OCI-LY1 (cell line): ENCODE results near the gene ZNHIT1.
"Not testable (repeated sequence)": the region's sequence is repeated elsewhere in the genome, so short reads cannot be mapped to it uniquely, and the experiment has no call there.

ENCODE experiments used
- H2AFZ ChIP-seq: fragments of 200-600 bp; sonication (generic), shearing (Covaris generic); 2 replicates; pipeline ENCODE4 v1.6.0; 2014; ENCODE audit warnings: antibody characterized with exemption, mild to moderate bottlenecking, low read length
- H3F3A ChIP-seq: fragments of 200-600 bp; sonication (generic), shearing (Covaris generic); 2 replicates; pipeline ENCODE4 v1.6.0; 2014; ENCODE audit warnings: mild to moderate bottlenecking, antibody characterized with exemption, low read length, moderate library complexity; ENCODE audit not compliant: insufficient read depth
- H3K27ac ChIP-seq: fragments of 200-600 bp; sonication (generic); 2 replicates; pipeline ENCODE4 v1.5.1; 2014; ENCODE audit warnings: low read length, mixed run types, mild to moderate bottlenecking, low read depth; ENCODE audit not compliant: poor library complexity, severe bottlenecking
- H3K27me3 ChIP-seq: fragments of 200-600 bp; sonication (generic); 2 replicates; pipeline ENCODE4 v1.6.0; 2014; ENCODE audit warnings: antibody characterized with exemption, mild to moderate bottlenecking, low read length, moderate library complexity; ENCODE audit not compliant: insufficient read depth
- H3K36me3 ChIP-seq: fragments of 200-600 bp; sonication (generic); 2 replicates; pipeline ENCODE4 v1.6.1; 2014; ENCODE audit warnings: mild to moderate bottlenecking, antibody characterized with exemption, low read length, moderate library complexity, mixed read lengths; ENCODE audit not compliant: insufficient read depth
- H3K4me1 ChIP-seq: fragments of 200-600 bp; sonication (generic); 2 replicates; pipeline ENCODE4 v1.5.1; 2014; ENCODE audit warnings: mild to moderate bottlenecking, low read length, moderate library complexity; ENCODE audit not compliant: insufficient read depth, severe bottlenecking
- H3K4me2 ChIP-seq: fragments of 200-600 bp; sonication (generic), shearing (Covaris generic); 2 replicates; pipeline ENCODE4 v1.6.1; 2014; ENCODE audit warnings: low read length
- H3K4me3 ChIP-seq: fragments of 200-600 bp; sonication (generic); 2 replicates; pipeline ENCODE4 v1.5.1; 2014; ENCODE audit warnings: low read length, low read depth, mild to moderate bottlenecking, mixed read lengths; ENCODE audit not compliant: poor library complexity, severe bottlenecking
- H3K79me2 ChIP-seq: fragments of 200-600 bp; shearing (Covaris generic); 2 replicates; pipeline ENCODE4 v1.6.1; 2016; ENCODE audit warnings: mixed run types, low read length, mixed read lengths; ENCODE audit not compliant: insufficient read depth
- H3K9ac ChIP-seq: fragments of 200-600 bp; sonication (generic), shearing (Covaris generic); 2 replicates; pipeline ENCODE4 v1.6.1; 2014; ENCODE audit warnings: mild to moderate bottlenecking, low read length, mixed read lengths
- H3K9me2 ChIP-seq: fragments of 200-600 bp; sonication (generic), shearing (Covaris generic); 2 replicates; pipeline ENCODE4 v1.6.1; 2014; ENCODE audit warnings: low read depth, mild to moderate bottlenecking, low read length, mixed read lengths
- H3K9me3 ChIP-seq: fragments of 200-600 bp; shearing (Covaris generic); 2 replicates; pipeline ENCODE4 v1.6.1; 2014; ENCODE audit warnings: low read length, mixed read lengths
- H4K20me1 ChIP-seq: fragments of 200-600 bp; sonication (generic), shearing (Covaris generic); 2 replicates; pipeline ENCODE4 v1.6.0; 2016; ENCODE audit warnings: mild to moderate bottlenecking, low read length; ENCODE audit not compliant: insufficient read depth
- EZH2 ChIP-seq: fragments of 200-600 bp; sonication (generic), shearing (Covaris generic); IDR thresholded peaks from 2 replicates; pipeline ENCODE4 v1.8.0; 2017; ENCODE audit warnings: borderline replicate concordance, mixed run types, mild to moderate bottlenecking, antibody characterized with exemption, low read length, moderate library complexity, mixed read lengths
- TF ChIP-seq, protein P1 (sequence below): fragments of 200-600 bp; sonication (generic), shearing (Covaris generic); IDR thresholded peaks from 2 replicates; pipeline ENCODE4 v1.5.1; 2017; ENCODE audit warnings: mild to moderate bottlenecking, antibody characterized with exemption, low read length, moderate library complexity, mixed read lengths

Gene ZNHIT1

DNA sequence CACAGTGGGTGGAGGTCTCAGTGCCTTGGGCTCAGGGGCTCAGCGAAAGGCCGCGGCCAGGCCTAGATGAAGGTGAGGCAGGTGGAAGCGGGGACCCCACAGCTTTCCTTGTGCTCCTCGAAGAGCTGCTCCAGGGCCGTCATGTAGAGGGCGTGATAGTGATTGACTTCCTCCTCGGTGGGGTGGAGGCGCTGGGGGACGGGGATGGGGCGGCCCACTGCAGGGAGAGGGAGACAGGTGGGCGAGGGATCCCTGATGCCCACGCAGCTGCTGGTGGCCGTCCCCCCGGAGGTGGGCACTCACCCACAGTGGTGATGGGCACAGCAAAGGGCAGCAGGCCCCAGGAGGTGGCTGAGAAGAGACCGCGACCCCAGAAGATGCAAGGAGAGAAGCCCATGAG lies 22.1 kb upstream of the ZNHIT1 start:
- TF ChIP-seq, protein P1, sequence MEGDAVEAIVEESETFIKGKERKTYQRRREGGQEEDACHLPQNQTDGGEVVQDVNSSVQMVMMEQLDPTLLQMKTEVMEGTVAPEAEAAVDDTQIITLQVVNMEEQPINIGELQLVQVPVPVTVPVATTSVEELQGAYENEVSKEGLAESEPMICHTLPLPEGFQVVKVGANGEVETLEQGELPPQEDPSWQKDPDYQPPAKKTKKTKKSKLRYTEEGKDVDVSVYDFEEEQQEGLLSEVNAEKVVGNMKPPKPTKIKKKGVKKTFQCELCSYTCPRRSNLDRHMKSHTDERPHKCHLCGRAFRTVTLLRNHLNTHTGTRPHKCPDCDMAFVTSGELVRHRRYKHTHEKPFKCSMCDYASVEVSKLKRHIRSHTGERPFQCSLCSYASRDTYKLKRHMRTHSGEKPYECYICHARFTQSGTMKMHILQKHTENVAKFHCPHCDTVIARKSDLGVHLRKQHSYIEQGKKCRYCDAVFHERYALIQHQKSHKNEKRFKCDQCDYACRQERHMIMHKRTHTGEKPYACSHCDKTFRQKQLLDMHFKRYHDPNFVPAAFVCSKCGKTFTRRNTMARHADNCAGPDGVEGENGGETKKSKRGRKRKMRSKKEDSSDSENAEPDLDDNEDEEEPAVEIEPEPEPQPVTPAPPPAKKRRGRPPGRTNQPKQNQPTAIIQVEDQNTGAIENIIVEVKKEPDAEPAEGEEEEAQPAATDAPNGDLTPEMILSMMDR = no peak
- TF ChIP-seq EZH2 = no peak
- Histone ChIP-seq H3K9me2 (no peaks in the 10 kb centered on the region), H3K27ac (no peak overlapping the region), H3K36me3 (no peaks in the 10 kb centered on the region), H2AFZ (no peak overlapping the region), H4K20me1 (no peaks in the 10 kb centered on the region), H3K4me1 (no peaks in the 10 kb centered on the region), H3K4me3 (no peak overlapping the region), H3K27me3 (no peaks in the 10 kb centered on the region), H3K9ac (no peak overlapping the region), H3F3A (no peaks in the 10 kb centered on the region), H3K9me3 (no peaks in the 10 kb centered on the region), H3K79me2 (no peaks in the 10 kb centered on the region), H3K4me2 (no peak overlapping the region)

DNA sequence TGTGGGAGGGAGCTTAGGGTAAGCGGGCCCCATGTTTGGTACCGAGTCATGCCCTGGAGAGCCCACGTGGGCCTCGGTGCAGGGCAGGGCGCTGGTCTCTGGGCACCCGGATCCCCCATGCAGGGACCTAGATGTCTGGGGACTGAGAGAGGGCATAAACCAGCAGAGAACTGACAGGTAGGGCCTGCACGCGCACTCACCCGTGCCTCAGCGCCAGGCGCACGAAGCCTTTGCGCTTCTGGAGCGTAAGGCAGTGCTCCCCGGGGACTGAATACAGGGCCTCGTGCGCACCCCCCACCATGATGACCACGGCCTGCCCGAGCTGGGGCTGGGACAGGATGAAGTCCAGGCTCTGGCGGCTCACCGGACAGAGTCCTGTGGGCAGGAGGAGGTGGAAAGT lies 20.0 kb upstream of the ZNHIT1 start:
- Histone ChIP-seq H3F3A (no peaks in the 10 kb centered on the region), H3K27ac (no peak overlapping the region)

DNA sequence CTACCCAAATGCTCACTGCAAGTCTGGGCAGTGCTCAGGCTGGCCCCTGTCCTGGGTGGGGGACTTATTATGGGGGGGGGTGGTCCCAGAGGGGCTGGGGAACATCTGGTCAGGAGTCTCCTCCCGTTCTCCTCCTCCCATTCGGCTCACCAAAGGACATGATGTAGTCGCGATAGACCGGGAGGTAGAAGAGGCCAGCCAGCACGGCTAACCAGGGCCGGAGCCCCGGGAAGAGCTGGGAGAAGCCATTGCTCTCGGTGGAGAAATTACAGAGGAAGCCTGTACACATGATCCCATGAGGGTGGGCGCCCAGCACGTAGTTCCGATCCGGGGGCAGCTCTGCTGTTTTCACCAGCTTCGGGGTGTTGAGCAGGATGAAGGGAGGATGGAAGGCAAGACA lies 19.5 kb upstream of the ZNHIT1 start:
- Histone ChIP-seq H3K36me3 (no peaks in the 10 kb centered on the region), H3K9me3 (no peaks in the 10 kb centered on the region), H3F3A (no peaks in the 10 kb centered on the region), H2AFZ (no peak overlapping the region), H3K79me2 (no peaks in the 10 kb centered on the region), H3K9ac (no peak overlapping the region), H3K27me3 (no peaks in the 10 kb centered on the region), H3K9me2 (no peaks in the 10 kb centered on the region), H3K27ac (no peak overlapping the region), H3K4me1 (peaks cover 2% of the 10 kb centered on the region), H3K4me2 (no peak overlapping the region), H3K4me3 (no peak overlapping the region), H4K20me1 (no peaks in the 10 kb centered on the region)
- TF ChIP-seq, protein P1 = no peak
- TF ChIP-seq EZH2 = no peak

More for the DNA sequence above, 20.0 kb upstream of the ZNHIT1 start:
- H3K9me2 ChIP-seq = no peaks in the 10 kb centered on the region
- no peaks in the 10 kb centered on the region for H3K4me1 ChIP-seq
- H3K36me3 ChIP-seq = no peaks in the 10 kb centered on the region
- no peaks in the 10 kb centered on the region for H3K9me3 ChIP-seq
- no peak overlapping the region for H3K4me2 ChIP-seq
- no peaks in the 10 kb centered on the region for H3K79me2 ChIP-seq
- no peaks in the 10 kb centered on the region for H4K20me1 ChIP-seq
- H3K27me3 ChIP-seq = no peaks in the 10 kb centered on the region
- no peak overlapping the region for H2AFZ ChIP-seq
- TF ChIP-seq EZH2 = no peak
- TF ChIP-seq, protein P1 = no peak
- H3K4me3 ChIP-seq = no peak overlapping the region
- no peak overlapping the region for H3K9ac ChIP-seq

DNA sequence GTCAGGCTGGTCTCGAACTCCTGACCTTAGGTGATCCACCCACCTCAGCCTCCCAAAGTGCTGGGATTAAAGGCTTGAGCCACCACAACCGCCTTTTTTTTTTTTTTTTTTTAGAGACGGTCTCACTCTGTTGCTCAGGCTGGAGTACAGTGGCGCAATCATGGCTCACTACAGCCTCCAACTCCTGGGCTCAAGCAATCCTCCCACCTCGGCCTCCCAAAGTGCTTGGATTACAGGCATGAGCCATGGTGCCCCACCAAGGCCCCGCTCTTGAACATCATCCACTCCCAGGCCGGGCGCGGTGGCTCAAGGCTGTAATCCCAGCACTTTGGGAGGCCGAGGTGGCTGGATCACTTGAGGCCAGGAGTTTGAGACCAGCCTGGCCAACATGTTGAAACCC lies 18.4 kb upstream of the ZNHIT1 start:
- H3K9me3 ChIP-seq, H3K27ac ChIP-seq, H3F3A ChIP-seq, H3K79me2 ChIP-seq, H3K9me2 ChIP-seq, H3K27me3 ChIP-seq, H4K20me1 ChIP-seq, H3K9ac ChIP-seq, H2AFZ ChIP-seq, H3K4me2 ChIP-seq, H3K4me3 ChIP-seq, H3K36me3 ChIP-seq: not testable (repeated sequence)
- peaks cover 10% of the 10 kb centered on the region for H3K4me1 ChIP-seq
